IMR-90 (cell line): Measurements from ENCODE around the gene SORL1. TPM values are rescaled to one million over a fixed set of nuclear protein-coding genes. Genes with fewer than 3 reads are reported as not detected.

Experiments used
- ATAC-seq: fragments of 200-7000 bp; cut with Tn5 transposase; 2 replicates; pipeline ENCODE4 v1.9.1; 2020; ENCODE audit warnings: low read depth, mild to moderate bottlenecking, moderate library complexity
- BruUV-seq: library from RNA; stranded (reverse); fragments of 400-500 nt; replicated peaks from 2 replicates; lab custom pipeline; 2021; lab: Mats Ljungman, UMichigan
- CTCF ChIA-PET: fragments of 300-600 bp; formaldehyde crosslinking; extraction: SDS; loops from one replicate; lab custom pipeline; 2021; ENCODE audit warnings: antibody characterized with exemption; lab: Yijun Ruan, JAX
- POLR2A ChIA-PET: fragments of 300-600 bp; sonication (Branson Sonifier 250); formaldehyde crosslinking; loops from one replicate; lab custom pipeline; 2022; ENCODE audit warnings: antibody characterized with exemption; ENCODE audit not compliant: unreplicated experiment; lab: Charles Lee
- DNase-seq: peaks from one replicate; pipeline ENCODE4 v3.0.0; 2013
- H2AFZ ChIP-seq: replicated peaks from 2 replicates; pipeline ENCODE3; 2013; ENCODE audit warnings: low read length, mild to moderate bottlenecking; ENCODE audit not compliant: poor library complexity
- H2AK5ac ChIP-seq: 2 replicates; pipeline ENCODE4 v1.6.1; 2013; ENCODE audit warnings: low read depth, low read length, inconsistent platforms
- H2AK9ac ChIP-seq: replicated peaks from 2 replicates; pipeline ENCODE3; 2013; ENCODE audit warnings: mild to moderate bottlenecking, low read depth, low read length, moderate library complexity; ENCODE audit not compliant: poor library complexity
- H2BK120ac ChIP-seq: 2 replicates; pipeline ENCODE4 v1.6.1; 2013; ENCODE audit warnings: low read depth, low read length, inconsistent platforms
- H2BK15ac ChIP-seq: 3 replicates; pipeline ENCODE4 v1.6.1; 2013; ENCODE audit warnings: low read depth, low read length, inconsistent platforms
- H2BK20ac ChIP-seq: 2 replicates; pipeline ENCODE4 v1.6.1; 2013; ENCODE audit warnings: low read depth, mild to moderate bottlenecking, inconsistent platforms, low read length, moderate library complexity
- H2BK5ac ChIP-seq: 2 replicates; pipeline ENCODE4 v1.6.1; 2013; ENCODE audit warnings: mild to moderate bottlenecking, low read depth, low read length, inconsistent platforms; ENCODE audit not compliant: poor library complexity, severe bottlenecking
- H3K14ac ChIP-seq: replicated peaks from 2 replicates; pipeline ENCODE4 v1.6.1; 2013; ENCODE audit warnings: low read depth, low read length, inconsistent platforms
- H3K18ac ChIP-seq: 2 replicates; pipeline ENCODE4 v1.6.1; 2013; ENCODE audit warnings: low read depth, low read length, control low read depth
- H3K23ac ChIP-seq: 2 replicates; pipeline ENCODE4 v1.6.1; 2013; ENCODE audit warnings: low read depth, low read length, inconsistent platforms
- H3K27ac ChIP-seq: 2 replicates; pipeline ENCODE4 v1.5.1; 2013; ENCODE audit warnings: mild to moderate bottlenecking, control low read depth, low read length; ENCODE audit not compliant: insufficient read depth
- H3K27me3 ChIP-seq: 2 replicates; pipeline ENCODE4 v1.6.1; 2013; ENCODE audit warnings: low read length; ENCODE audit not compliant: control insufficient read depth, insufficient read depth
- H3K36me3 ChIP-seq: 2 replicates; pipeline ENCODE4 v1.6.1; 2013; ENCODE audit warnings: low read length, mixed read lengths; ENCODE audit not compliant: control insufficient read depth, insufficient read depth
- H3K4ac ChIP-seq: 2 replicates; pipeline ENCODE4 v1.6.1; 2013; ENCODE audit warnings: low read depth, low read length, inconsistent platforms
- H3K4me1 ChIP-seq: 2 replicates; pipeline ENCODE4 v1.6.1; 2013; ENCODE audit warnings: low read length, mixed read lengths; ENCODE audit not compliant: control insufficient read depth, insufficient read depth
- H3K4me2 ChIP-seq: 2 replicates; pipeline ENCODE4 v1.6.1; 2013; ENCODE audit warnings: low read depth, mild to moderate bottlenecking, control low read depth, low read length, moderate library complexity
- H3K4me3 ChIP-seq: 2 replicates; pipeline ENCODE4 v1.5.1; 2013; ENCODE audit warnings: low read depth, mild to moderate bottlenecking, control low read depth, low read length, moderate library complexity; ENCODE audit not compliant: insufficient read depth
- H3K56ac ChIP-seq: 2 replicates; pipeline ENCODE4 v1.6.1; 2013; ENCODE audit warnings: low read length, inconsistent platforms; ENCODE audit not compliant: insufficient read depth; ENCODE audit errors: extremely low read depth
- H3K79me1 ChIP-seq, 2 experiments: 2 replicates each; pipeline ENCODE4 v1.6.1; 2013; ENCODE audit warnings: low read length in 2 of 2, inconsistent platforms in 1 of 2, low read depth in 1 of 2
- H3K9ac ChIP-seq: 2 replicates; pipeline ENCODE4 v1.6.1; 2013; ENCODE audit warnings: low read depth, low read length, control low read depth
- H3K9me1 ChIP-seq: 2 replicates; pipeline ENCODE4 v1.6.1; 2013; ENCODE audit warnings: low read length, inconsistent platforms; ENCODE audit not compliant: insufficient read depth
- H3K9me3 ChIP-seq: 2 replicates; pipeline ENCODE4 v1.6.1; 2013; ENCODE audit warnings: low read length; ENCODE audit not compliant: control insufficient read depth, insufficient read depth
- H4K20me1 ChIP-seq: 2 replicates; pipeline ENCODE4 v1.6.1; 2013; ENCODE audit warnings: low read length, inconsistent platforms; ENCODE audit not compliant: insufficient read depth
- H4K5ac ChIP-seq: 2 replicates; pipeline ENCODE4 v1.6.1; 2013; ENCODE audit warnings: mild to moderate bottlenecking, low read depth, low read length, control low read depth
- H4K8ac ChIP-seq, 2 experiments: 2 replicates each; pipeline ENCODE4 v1.6.1; 2013; ENCODE audit warnings: low read depth in 2 of 2, low read length in 2 of 2, control low read depth in 1 of 2, inconsistent platforms in 1 of 2
- H4K91ac ChIP-seq: 2 replicates; pipeline ENCODE4 v1.6.1; 2013; ENCODE audit warnings: low read depth, low read length, inconsistent platforms; ENCODE audit not compliant: insufficient read depth
- ELK1 ChIP-seq: fragments of 150-350 bp; IDR thresholded peaks from 2 replicates; pipeline ENCODE4 v1.6.1; 2016; ENCODE audit warnings: low read depth, mild to moderate bottlenecking, low read length, moderate library complexity, borderline replicate concordance
- MAFK ChIP-seq: IDR thresholded peaks from 2 replicates; pipeline ENCODE4 v1.6.1; 2012; ENCODE audit warnings: low read depth, low read length, improper control_type of control experiment
- WGBS, 2 experiments: methylation state at CpG; one replicate each; pipeline versions ENCODE4 v1.1.5 to v1.1.7; 2013; ENCODE audit warnings: missing lambda C conversion rate in 2 of 2; ENCODE audit not compliant: insufficient read length in 1 of 2; ENCODE audit errors: extremely low coverage in 2 of 2; 5-methylcytosine and 5-hydroxymethylcytosine counted together
- dilution Hi-C: fragments of 300-500 bp; cut with HindIII; formaldehyde crosslinking; loops from one replicate; pipeline ENCODE4 v1.14.3; 2018; ENCODE audit warnings: low sequenced_read_pairs; ENCODE audit not compliant: unreplicated experiment
- in situ Hi-C: fragments of 300-500 bp; cut with MboI; formaldehyde crosslinking; loops from 3 replicates; pipeline ENCODE4 v1.14.3; 2019; ENCODE audit warnings: low sequenced_read_pairs, inconsistent platforms, mixed read lengths
- intact Hi-C: fragments of 100-400 bp; cut with micrococcal nuclease; formaldehyde crosslinking; loops from 2 replicates; pipeline ENCODE4 v1.10.0; 2022
- polyA plus RNA-seq, 3 experiments: library from polyadenylated mRNA; depleted of rRNA; stranded (reverse); fragments of >200 nt; gene quantifications; 2 replicates each; pipeline ENCODE4 v1.2.3, GENCODE V29; 2012; ENCODE audit warnings: low replicate concordance in 1 of 3
- total RNA-seq: library from RNA; depleted of rRNA; stranded (reverse); fragments of >200 nt; gene quantifications from 2 replicates; pipeline ENCODE4 v1.2.3, GENCODE V29; 2012

Gene SORL1
- total and polyA plus RNA-seq, 2 of the 4 experiments (the other 2 are of a cell fraction), result 1.0 to 2.0 TPM

DNA sequence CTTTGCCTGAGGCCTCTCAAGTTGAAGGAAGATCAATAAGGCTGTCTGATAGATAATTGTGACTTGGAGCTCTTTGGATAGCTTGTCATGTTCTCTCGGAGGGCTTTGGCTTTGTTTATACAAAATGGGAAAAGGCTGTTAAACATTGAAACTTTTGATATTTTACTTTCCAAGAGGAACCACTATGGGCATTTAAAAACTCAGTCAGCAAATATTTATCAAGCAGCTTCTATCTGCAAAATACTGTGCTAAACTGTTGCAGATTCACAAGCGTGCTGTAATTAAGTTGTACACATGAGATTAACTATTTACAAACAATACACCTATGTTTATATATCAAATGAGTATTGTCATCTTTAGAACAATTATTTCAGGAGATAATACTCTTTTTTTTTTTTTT lies 34.5 kb upstream of the SORL1 start:
- Histone ChIP-seq H3K9me3 (no peaks in the 10 kb centered on the region), H2AFZ (no peak overlapping the region), H3K79me1 (no peaks in the 10 kb centered on the region), H3K4ac (no peak overlapping the region), H2BK120ac (no peak overlapping the region), H3K56ac (no peak overlapping the region), H3K36me3 (no peaks in the 10 kb centered on the region), H4K5ac (no peak overlapping the region), H3K14ac (no peak overlapping the region), H2BK15ac (no peak overlapping the region), H3K27ac (no peak overlapping the region), H3K9me1 (no peaks in the 10 kb centered on the region), H4K91ac (no peak overlapping the region), H2BK20ac (no peak overlapping the region), H3K27me3 (peaks cover 6% of the 10 kb centered on the region), H3K23ac (no peak overlapping the region), H2AK9ac (no peak overlapping the region), H3K18ac (no peak overlapping the region), H3K4me2 (no peak overlapping the region), H4K20me1 (no peaks in the 10 kb centered on the region), H2BK5ac (no peak overlapping the region), H3K4me3 (no peak overlapping the region), H3K4me1 (no peaks in the 10 kb centered on the region; the same call in 1 of the 2 replicates), H2AK5ac (no peak overlapping the region), H3K9ac (no peak overlapping the region), H4K8ac (no peak overlapping the region)
- POLR2A ChIA-PET, result no interaction called here
- no TSS peak for BruUV-seq
- in situ Hi-C loops (no loop called here), dilution Hi-C loops (no loop called here), intact Hi-C loops (no loop called here)
- CTCF ChIA-PET, result interaction anchor here (0.7 kb wide), 1 partner anchor 1082 kb away, joined by 3 read pairs; no protein-coding TSS in a partner anchor
- no peak for TF ChIP-seq ELK1
- peak; percentile 32; the same call in 1 of the 2 replicates for TF ChIP-seq MAFK
- WGBS, 2 experiments, result no CpG with 5 or more reads among the region's 2 CpGs
- ATAC-seq (no peak), DNase-seq (no peak)
